ENCODE data around the gene NPDC1. TPM values are rescaled to one million over a fixed set of nuclear protein-coding genes. Genes with fewer than 3 reads are reported as not detected.
A peak's percentile ranks its signal among the peaks of the same experiment; 100 is the strongest.

NPDC1 gene
- total and polyA plus RNA-seq, 2 donors (not counting 1 experiment from before 2014, with no cell fraction given): 0.17 to 0.19 TPM

GRCh38 chr9:137000177-137000930 lies 45.6 kb downstream of the NPDC1 start:
- Histone ChIP-seq H4K20me1 (ENCODE audit: control insufficient read depth, insufficient read depth, low read length, poor library complexity, severe bottlenecking) (no peaks in the 10 kb centered on the region), H3K4me2 (replicated peaks; ENCODE audit: low read depth, low read length, poor library complexity, severe bottlenecking) (peak overlapping the region; percentile 73), H3K4me1 (ENCODE audit: control insufficient read depth in 2 of 2, insufficient read depth in 2 of 2, low read length in 2 of 2) (peaks cover 46 to 58% of the 10 kb centered on the region in 2 donors), H3K27me3 (replicated peaks in 1 of 4; ENCODE audit: control extremely low read depth in 1 of 4, control insufficient read depth in 3 of 4, insufficient read depth in 4 of 4, low read length in 3 of 4) (peaks cover 0 to 4% (median 0%) of the 10 kb centered on the region in 4 experiments), H3K9me3 (ENCODE audit: control extremely low read depth in 1 of 3, control insufficient read depth in 2 of 3, insufficient read depth in 1 of 3, low read length in 2 of 3) (peaks cover 0 to 8% (median 0%) of the 10 kb centered on the region in 3 donors), H3K36me3 (replicated peaks in 1 of 2; ENCODE audit: control extremely low read depth in 1 of 2, control insufficient read depth in 1 of 2, extremely low read depth in 1 of 2, insufficient read depth in 2 of 2, low read length in 1 of 2) (no peaks in the 10 kb centered on the region), H3K9ac (ENCODE audit: low read length) (peak overlapping the region; percentile 51), H3K27ac (ENCODE audit: low read length in 2 of 2) (peak overlapping the region; percentile 4 to 74), H2AFZ (ENCODE audit: insufficient read depth, low read depth, low read length, poor library complexity, severe bottlenecking) (peak overlapping the region; percentile 48), H3K4me3 (ENCODE audit: control extremely low read depth in 1 of 5, extremely low read depth in 1 of 5, insufficient read depth in 1 of 5, low read depth in 2 of 5, low read length in 4 of 5) (peak overlapping the region in 2 of 5 experiments; percentile 41 to 50), H3K79me2 (ENCODE audit: control insufficient read depth, insufficient read depth, low read length) (no peaks in the 10 kb centered on the region)
- ATAC-seq (ENCODE audit: low read depth) (peak; percentile 54), DNase-seq (peak; percentile 68)
- CTCF ChIA-PET: interaction anchor here (0.7 to 4.4 kb wide), 10 partner anchors 9 to 453 kb away, joined by 3 to 27 read pairs (median 6); partner anchors contain the start of genes ABCA2, FUT7 and PAXX
- no peaks in the 10 kb centered on the region for H3K9me3 Mint-ChIP-seq (ENCODE audit: insufficient read depth)
- WGBS (ENCODE audit: insufficient coverage): 40% methylated on average over 10 of the region's 10 CpGs
- H3K4me1 Mint-ChIP-seq: peaks cover 44% of the 10 kb centered on the region
- peaks cover 3% of the 10 kb centered on the region for H3K27me3 Mint-ChIP-seq
- POLR2A ChIA-PET: interaction anchor here (0.6 to 1.9 kb wide), 9 partner anchors 8 to 299 kb away, joined by 3 to 18 read pairs (median 4); partner anchors contain the start of gene PAXX
- H3K27ac Mint-ChIP-seq: peak overlapping the region; percentile 87
- intact Hi-C loops (cut with micrococcal nuclease): loop anchor here (1.0 kb wide), 1 partner anchor 8 kb away; the partner anchor contains the start of gene PAXX
- peak overlapping the region; percentile 81 for H3K4me3 Mint-ChIP-seq
- TF ChIP-seq EZH2 (IDR thresholded peaks at IDR 0.05; ENCODE audit: borderline replicate concordance, insufficient read depth, low read depth, low read length, poor library complexity, severe bottlenecking) (no peak), CTCF (IDR thresholded peaks at IDR 0.05) (no peak)

GRCh38 chr9:136997830-136998234 lies 48.1 kb downstream of the NPDC1 start:
- Mint-ChIP-seq H3K4me3 (peak overlapping the region; percentile 76), H3K9me3 (ENCODE audit: insufficient read depth) (no peaks in the 10 kb centered on the region), H3K4me1 (peaks cover 52% of the 10 kb centered on the region), H3K27me3 (peaks cover 3% of the 10 kb centered on the region), H3K27ac (peak overlapping the region; percentile 80)
- H2AFZ ChIP-seq (ENCODE audit: insufficient read depth, low read depth, low read length, poor library complexity, severe bottlenecking): peak overlapping the region; percentile 60
- H4K20me1 ChIP-seq (ENCODE audit: control insufficient read depth, insufficient read depth, low read length, poor library complexity, severe bottlenecking): peaks cover 16% of the 10 kb centered on the region
- H3K79me2 ChIP-seq (ENCODE audit: control insufficient read depth, insufficient read depth, low read length): peaks cover 10% of the 10 kb centered on the region
- peak overlapping the region in 1 of 5 experiments; percentile 33 for H3K4me3 ChIP-seq (ENCODE audit: control extremely low read depth in 1 of 5, extremely low read depth in 1 of 5, insufficient read depth in 1 of 5, low read depth in 2 of 5, low read length in 4 of 5)
- peaks cover 0 to 7% (median 0%) of the 10 kb centered on the region in 3 donors for H3K9me3 ChIP-seq (ENCODE audit: control extremely low read depth in 1 of 3, control insufficient read depth in 2 of 3, insufficient read depth in 1 of 3, low read length in 2 of 3)
- WGBS (ENCODE audit: insufficient coverage): 5% methylated on average over 8 of the region's 18 CpGs
- H3K9ac ChIP-seq (ENCODE audit: low read length): peak overlapping the region; percentile 19
- H3K36me3 ChIP-seq (replicated peaks in 1 of 2; ENCODE audit: control extremely low read depth in 1 of 2, control insufficient read depth in 1 of 2, extremely low read depth in 1 of 2, insufficient read depth in 2 of 2, low read length in 1 of 2): peaks cover 0 to 6% of the 10 kb centered on the region in 2 experiments
- TF ChIP-seq CTCF (IDR thresholded peaks at IDR 0.05) (no peak), EZH2 (IDR thresholded peaks at IDR 0.05; ENCODE audit: borderline replicate concordance, insufficient read depth, low read depth, low read length, poor library complexity, severe bottlenecking) (no peak)
- H3K4me2 ChIP-seq (replicated peaks; ENCODE audit: low read depth, low read length, poor library complexity, severe bottlenecking): peak overlapping the region; percentile 90
- peaks cover 0 to 4% (median 0%) of the 10 kb centered on the region in 4 experiments for H3K27me3 ChIP-seq (replicated peaks in 1 of 4; ENCODE audit: control extremely low read depth in 1 of 4, control insufficient read depth in 3 of 4, insufficient read depth in 4 of 4, low read length in 3 of 4)
- peak overlapping the region; percentile 29 to 54 for H3K27ac ChIP-seq (ENCODE audit: low read length in 2 of 2)
- ChIA-PET POLR2A (no interaction called here), CTCF (interaction anchor here (1.3 to 3.4 kb wide), 3 partner anchors 31 to 208 kb away, joined by 3 to 22 read pairs (median 4); partner anchors contain the start of gene ABCA2)
- intact Hi-C loops (cut with micrococcal nuclease): no loop called here
- no peak for DNase-seq
- no peak for ATAC-seq (ENCODE audit: low read depth)
- H3K4me1 ChIP-seq (ENCODE audit: control insufficient read depth in 2 of 2, insufficient read depth in 2 of 2, low read length in 2 of 2): peaks cover 58 to 72% of the 10 kb centered on the region in 2 donors

All from B cell (primary cell).